Measurements from ENCODE around the gene NKD1.
"Not testable (repeated sequence)": the region's sequence is repeated elsewhere in the genome, so short reads cannot be mapped to it uniquely, and the experiment has no call there.

The NKD1 gene

GRCh38 chr16:50520451-50521245 is 27.5 kb upstream of the NKD1 start:
- DNase-seq = no peak

- DNase-seq = no peak
These were observed 26.8 kb upstream of the NKD1 start for GRCh38 chr16:50521246-50521900.

- no peak for DNase-seq
These were observed 25.9 kb upstream of the NKD1 start for GRCh38 chr16:50522324-50522723.

- no peak for DNase-seq
These were observed 24.5 kb upstream of the NKD1 start for GRCh38 chr16:50523710-50524109.

- no peak for DNase-seq
These were observed 22.9 kb upstream of the NKD1 start for GRCh38 chr16:50525262-50525661.

GRCh38 chr16:50525716-50526115 is 22.5 kb upstream of the NKD1 start:
- DNase-seq = no peak

GRCh38 chr16:50526249-50526648 is 21.9 kb upstream of the NKD1 start:
- DNase-seq = no peak

GRCh38 chr16:50526796-50527195 is 21.4 kb upstream of the NKD1 start:
- no peak for DNase-seq

- no peak for DNase-seq
These were observed 19.4 kb upstream of the NKD1 start for GRCh38 chr16:50528820-50529219.

GRCh38 chr16:50529334-50529733 is 18.9 kb upstream of the NKD1 start:
- DNase-seq = no peak

- no peak for DNase-seq
These were observed 17.6 kb upstream of the NKD1 start for GRCh38 chr16:50530277-50531236.

- DNase-seq = no peak
These were observed 16.8 kb upstream of the NKD1 start for GRCh38 chr16:50531359-50531758.

- no peak for DNase-seq
These were observed 16.3 kb upstream of the NKD1 start for GRCh38 chr16:50531901-50532300.

- no peak for DNase-seq
These were observed 15.6 kb upstream of the NKD1 start for GRCh38 chr16:50532576-50532975.

- no peak for DNase-seq
These were observed 14.9 kb upstream of the NKD1 start for GRCh38 chr16:50533317-50533716.

- no peak for DNase-seq
These were observed 14.1 kb upstream of the NKD1 start for GRCh38 chr16:50534091-50534490.

GRCh38 chr16:50534556-50534955 is 13.6 kb upstream of the NKD1 start:
- DNase-seq = no peak

- DNase-seq = no peak
These were observed 13.2 kb upstream of the NKD1 start for GRCh38 chr16:50534958-50535357.

GRCh38 chr16:50535506-50536257 is 12.5 kb upstream of the NKD1 start:
- no peak for DNase-seq

- not testable (repeated sequence) for DNase-seq
These were observed 11.9 kb upstream of the NKD1 start for GRCh38 chr16:50536258-50536645.

GRCh38 chr16:50537533-50538290 is 10.5 kb upstream of the NKD1 start:
- no peak for DNase-seq
